Hematopoietic multipotent progenitor cell treated with erythropoietin and hydrocortisone succinate and interleukin-3 and kit ligand, for 17 days (in vitro differentiated cells): ENCODE results near the gene PALD1.
"Not testable (repeated sequence)": the region's sequence is repeated elsewhere in the genome, so short reads cannot be mapped to it uniquely, and the experiment has no call there.

Experiments used
- DNase-seq: peaks from one replicate; pipeline ENCODE4 v3.0.0-alpha.2; 2015; ENCODE audit warnings: low spot score

Gene PALD1

DNA sequence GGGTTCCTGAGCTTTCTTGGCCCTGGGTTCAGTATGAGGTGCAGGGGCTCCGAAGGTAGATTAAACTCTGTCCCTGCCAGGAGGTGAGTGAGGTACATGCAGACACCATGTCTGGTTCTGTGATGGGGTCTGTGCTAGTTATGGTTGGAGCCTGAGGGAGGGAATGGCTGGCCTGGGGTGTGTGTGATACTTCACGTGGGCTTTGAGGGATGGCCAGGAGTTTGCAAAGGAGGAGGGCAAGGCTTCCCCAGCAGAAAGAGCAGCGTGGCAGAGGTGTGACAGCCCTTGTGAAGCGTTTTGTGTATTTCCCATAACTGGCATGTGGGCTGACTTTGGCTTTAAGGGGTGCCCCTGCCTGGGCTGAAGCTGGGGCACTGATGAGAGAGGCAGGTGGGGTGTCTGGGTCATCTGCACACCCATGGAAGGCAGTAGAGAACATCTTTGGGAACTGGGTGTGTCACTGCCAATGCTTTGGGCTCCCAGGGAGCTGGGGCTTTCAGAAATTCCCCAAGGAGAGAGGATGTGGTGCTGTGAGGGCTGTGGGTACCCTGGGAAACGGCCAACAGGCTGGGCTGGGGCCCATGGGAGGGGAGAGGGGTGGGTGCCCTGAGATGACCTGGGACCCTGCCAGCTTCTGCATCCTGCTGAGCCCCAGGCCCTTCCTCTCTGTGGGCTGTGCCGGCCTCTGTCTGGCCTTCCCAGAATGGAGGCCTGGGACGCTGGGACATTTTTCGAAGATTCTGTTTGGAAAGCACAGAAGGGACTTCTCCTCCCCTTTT lies 4.6 kb downstream of the PALD1 start:
- DNase-seq: no peak

- not testable (repeated sequence) for DNase-seq
Measured at GRCh38 chr10:70483872-70484271, 5.3 kb downstream of the PALD1 start.

- no peak for DNase-seq
Measured at GRCh38 chr10:70487824-70488223, 9.3 kb downstream of the PALD1 start.

DNA sequence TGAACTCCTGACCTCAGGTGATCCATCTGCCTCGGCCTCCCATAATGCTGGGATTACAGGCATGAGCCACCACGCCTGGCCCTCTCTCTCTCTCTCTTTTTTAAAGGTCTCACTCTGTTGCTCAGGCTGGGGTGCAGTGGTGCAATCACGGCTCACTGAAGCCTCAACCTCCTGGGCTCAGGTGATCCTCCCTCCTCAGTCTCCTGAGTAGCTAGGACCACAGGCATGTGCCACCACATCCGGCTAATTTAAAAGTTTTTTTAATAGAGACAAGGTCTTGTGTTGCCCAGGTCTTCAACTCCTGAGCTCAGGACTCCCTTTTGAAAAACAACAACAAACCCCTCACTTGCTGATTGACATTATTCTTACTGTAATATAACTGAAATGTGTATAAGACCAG lies 11.6 kb downstream of the PALD1 start:
- DNase-seq: no peak

- no peak for DNase-seq
Measured at GRCh38 chr10:70491614-70492013, 13.0 kb downstream of the PALD1 start.

- DNase-seq: no peak
Measured at GRCh38 chr10:70492786-70493659, 14.5 kb downstream of the PALD1 start.

GRCh38 chr10:70493660-70494234 lies 15.2 kb downstream of the PALD1 start:
- DNase-seq: no peak

DNA sequence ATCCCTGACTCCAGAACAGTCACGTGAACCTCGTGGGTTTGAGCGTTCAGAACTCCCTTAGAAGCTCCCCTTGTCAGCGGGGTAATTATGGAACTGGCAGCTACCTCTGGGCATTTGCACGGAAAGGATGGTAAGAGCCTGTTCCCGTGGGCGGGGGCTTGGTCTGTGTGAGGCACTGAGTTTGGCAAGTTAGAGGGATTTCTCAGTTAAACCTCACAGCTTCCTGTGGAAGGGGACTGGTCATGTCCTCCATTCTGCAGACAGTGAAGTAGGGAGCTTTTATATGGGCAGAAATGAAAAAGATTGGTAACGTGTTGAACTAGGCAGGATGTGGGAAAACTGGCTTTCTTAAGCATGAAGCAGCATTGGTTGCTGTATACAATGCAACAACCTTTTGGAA lies 16.0 kb downstream of the PALD1 start:
- no peak for DNase-seq

DNA sequence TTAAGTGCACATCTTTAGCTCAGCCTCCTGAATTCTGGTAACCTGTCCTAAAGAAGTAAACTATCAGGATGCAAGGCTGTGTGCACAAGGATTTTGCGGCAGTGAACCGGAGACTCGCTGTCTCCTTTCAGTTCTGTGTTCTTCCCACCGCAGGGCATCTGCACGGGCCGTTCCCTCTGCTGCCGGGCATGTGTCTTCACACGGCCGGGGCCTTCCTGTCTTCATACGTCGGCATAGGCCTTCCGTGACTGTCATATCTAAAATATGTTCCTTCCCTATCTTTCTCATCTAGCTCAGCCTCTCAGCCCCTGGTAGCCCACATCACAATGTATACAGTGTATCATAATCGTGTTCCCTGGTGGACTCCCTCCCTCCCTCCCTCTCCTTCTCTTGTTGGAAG lies 16.4 kb downstream of the PALD1 start:
- DNase-seq: no peak

- no peak for DNase-seq
Measured at GRCh38 chr10:70495691-70496261, 17.2 kb downstream of the PALD1 start.

GRCh38 chr10:70496341-70497119 lies 18.0 kb downstream of the PALD1 start:
- DNase-seq: no peak

GRCh38 chr10:70497120-70497545 lies 18.6 kb downstream of the PALD1 start:
- DNase-seq: no peak

- no peak for DNase-seq
Measured at GRCh38 chr10:70498970-70499835, 20.6 kb downstream of the PALD1 start.

DNA sequence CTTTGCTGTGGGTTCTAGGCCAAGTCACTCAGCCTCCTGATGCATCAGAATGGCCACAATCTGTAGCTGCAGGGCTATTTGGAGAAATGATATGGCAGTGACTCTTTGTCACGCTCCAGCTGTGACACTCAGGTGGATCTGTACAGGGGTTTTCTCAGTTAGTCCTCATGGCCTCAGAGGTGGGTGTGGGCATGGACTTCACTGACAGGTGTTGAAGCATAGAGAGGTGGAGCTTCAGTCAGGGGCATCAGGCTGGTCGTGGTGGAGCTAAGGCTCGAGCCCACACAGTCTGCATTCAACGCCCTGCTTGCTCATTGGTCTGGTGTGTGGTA lies 21.2 kb downstream of the PALD1 start:
- no peak for DNase-seq

GRCh38 chr10:70500368-70500767 lies 21.8 kb downstream of the PALD1 start:
- no peak for DNase-seq

DNA sequence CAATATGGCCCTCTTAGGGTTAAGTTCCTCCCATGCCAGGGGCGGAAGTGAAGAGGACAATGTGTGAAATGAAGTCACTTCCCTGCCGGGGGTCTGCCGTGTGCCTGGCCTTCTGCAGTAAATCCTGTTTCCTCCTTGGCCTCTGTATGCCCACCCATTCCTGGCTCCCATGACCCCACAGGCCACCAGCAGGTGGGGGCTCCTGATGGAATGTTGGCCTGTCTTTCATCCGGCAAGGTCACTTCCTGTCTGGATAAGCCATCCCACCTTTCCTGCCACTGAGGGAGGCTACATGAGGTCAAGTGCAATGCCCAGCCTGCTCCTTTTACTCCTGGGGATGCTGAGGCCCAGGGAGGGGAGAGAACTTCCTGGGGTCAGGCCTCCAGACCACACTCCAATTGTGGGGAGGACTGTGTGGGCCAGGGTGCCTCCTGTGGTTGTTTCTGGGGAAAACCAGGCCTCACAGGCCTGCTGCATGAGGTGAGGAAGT lies 22.3 kb downstream of the PALD1 start:
- no peak for DNase-seq

DNA sequence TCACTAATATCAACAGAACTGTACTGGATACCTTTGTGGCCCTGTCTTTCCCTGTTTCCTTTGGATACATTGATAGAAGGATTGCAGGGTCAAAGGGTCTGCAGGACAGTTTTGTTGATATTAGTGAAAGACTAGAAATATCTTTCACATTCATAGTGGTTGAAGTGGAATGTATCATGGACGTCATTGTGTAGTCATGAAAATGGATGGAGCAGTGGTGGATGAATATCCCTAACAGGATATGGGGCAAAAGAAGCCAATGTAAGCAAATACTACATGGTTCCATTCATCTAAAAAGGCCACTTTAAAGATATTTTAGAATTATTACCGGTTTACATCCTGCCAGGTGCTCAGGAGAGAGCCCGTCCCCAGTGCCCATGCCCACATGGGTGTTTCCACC lies 23.8 kb downstream of the PALD1 start:
- DNase-seq: no peak

- DNase-seq: no peak
Measured at GRCh38 chr10:70503776-70504175, 25.2 kb downstream of the PALD1 start.

GRCh38 chr10:70504521-70505358 lies 26.2 kb downstream of the PALD1 start:
- DNase-seq: no peak

DNA sequence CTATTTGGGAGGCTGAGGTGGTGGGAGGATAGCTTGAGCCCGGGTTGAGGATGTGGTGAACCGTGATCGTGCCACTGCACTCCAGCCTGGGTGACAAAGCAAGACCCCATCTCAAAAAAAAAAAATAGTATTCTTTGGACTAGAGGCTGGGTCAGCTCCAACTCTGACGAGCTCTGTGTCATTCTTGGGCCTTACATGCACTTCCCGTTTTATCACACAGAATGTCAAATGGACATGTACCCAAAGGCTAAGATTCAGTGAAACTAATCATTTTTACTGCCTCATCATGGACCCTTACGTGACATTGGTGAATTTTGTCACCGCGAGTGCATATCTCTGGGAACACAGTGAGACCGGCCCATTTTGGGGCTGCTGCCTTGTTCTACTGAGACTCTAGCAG lies 27.3 kb downstream of the PALD1 start:
- no peak for DNase-seq
